RKO (cell line): Measurements from ENCODE around the gene PLEKHA7.
"Not testable (repeated sequence)": the region's sequence is repeated elsewhere in the genome, so short reads cannot be mapped to it uniquely, and the experiment has no call there.

Experiments used
- DNase-seq: peaks from one replicate; pipeline ENCODE4 v3.0.0-alpha.2; 2016; ENCODE audit warnings: low spot score

The PLEKHA7 gene

GRCh38 chr11:17005646-17006045 is 8.6 kb downstream of the PLEKHA7 start:
- no peak for DNase-seq

- DNase-seq: no peak
Measured at GRCh38 chr11:17004486-17005148, 9.6 kb downstream of the PLEKHA7 start.

- no peak for DNase-seq
Measured at GRCh38 chr11:17003426-17003825, 10.8 kb downstream of the PLEKHA7 start.

- no peak for DNase-seq
Measured at GRCh38 chr11:17002543-17002942, 11.7 kb downstream of the PLEKHA7 start.

GRCh38 chr11:17001806-17002205 is 12.4 kb downstream of the PLEKHA7 start:
- DNase-seq: no peak

GRCh38 chr11:17000987-17001386 is 13.2 kb downstream of the PLEKHA7 start:
- no peak for DNase-seq

GRCh38 chr11:17000253-17000652 is 14.0 kb downstream of the PLEKHA7 start:
- not testable (repeated sequence) for DNase-seq

- no peak for DNase-seq
Measured at GRCh38 chr11:16999116-16999515, 15.1 kb downstream of the PLEKHA7 start.

- DNase-seq: no peak
Measured at GRCh38 chr11:16997624-16998023, 16.6 kb downstream of the PLEKHA7 start.

- no peak for DNase-seq
Measured at GRCh38 chr11:16993495-16993894, 20.7 kb downstream of the PLEKHA7 start.

- DNase-seq: no peak
Measured at GRCh38 chr11:16992846-16993245, 21.4 kb downstream of the PLEKHA7 start.

GRCh38 chr11:16989554-16989953 is 24.7 kb downstream of the PLEKHA7 start:
- DNase-seq: no peak

GRCh38 chr11:16987205-16987568 is 27.0 kb downstream of the PLEKHA7 start:
- no peak for DNase-seq

- no peak for DNase-seq
Measured at GRCh38 chr11:16986434-16987204, 27.6 kb downstream of the PLEKHA7 start.

GRCh38 chr11:16985297-16985696 is 28.9 kb downstream of the PLEKHA7 start:
- DNase-seq: no peak

- DNase-seq: no peak
Measured at GRCh38 chr11:16984229-16984628, 30.0 kb downstream of the PLEKHA7 start.

- no peak for DNase-seq
Measured at GRCh38 chr11:16982809-16983208, 31.4 kb downstream of the PLEKHA7 start.

GRCh38 chr11:16982256-16982671 is 31.9 kb downstream of the PLEKHA7 start:
- DNase-seq: no peak

GRCh38 chr11:16981651-16982194 is 32.5 kb downstream of the PLEKHA7 start:
- DNase-seq: no peak

- DNase-seq: no peak
Measured at GRCh38 chr11:16979703-16980622, 34.3 kb downstream of the PLEKHA7 start.

- DNase-seq: no peak
Measured at GRCh38 chr11:16977994-16978315, 36.3 kb downstream of the PLEKHA7 start.
